GM10266 (cell line): ENCODE data around the gene C4orf36.

Experiments used
- DNase-seq: peaks from one replicate; pipeline ENCODE4 v3.0.0; 2012; ENCODE audit errors: extremely low spot score
- CTCF ChIP-seq: IDR thresholded peaks from 2 replicates; pipeline ENCODE4 v1.5.1; 2012; ENCODE audit warnings: mild to moderate bottlenecking, low read depth; ENCODE audit not compliant: control insufficient read depth, insufficient read depth; ENCODE audit errors: missing control alignments

Gene C4orf36

GRCh38 chr4:86872135-86872534 is 20.1 kb downstream of the C4orf36 start:
- TF ChIP-seq CTCF, result no peak
- DNase-seq, result no peak

- no peak for TF ChIP-seq CTCF
- no peak for DNase-seq
These were observed 21.7 kb downstream of the C4orf36 start for GRCh38 chr4:86870442-86871069.

- no peak for DNase-seq
- no peak for TF ChIP-seq CTCF
These were observed 34.7 kb downstream of the C4orf36 start for GRCh38 chr4:86857341-86858052.

GRCh38 chr4:86856896-86857295 is 35.3 kb downstream of the C4orf36 start:
- TF ChIP-seq CTCF, result no peak
- DNase-seq, result no peak

GRCh38 chr4:86855572-86855971 is 36.6 kb downstream of the C4orf36 start:
- TF ChIP-seq CTCF, result no peak
- no peak for DNase-seq

GRCh38 chr4:86853209-86853608 is 39.0 kb downstream of the C4orf36 start:
- no peak for TF ChIP-seq CTCF
- DNase-seq, result no peak
